Caco-2 (cell line): ENCODE results near the gene PRKG2. TPM values are rescaled to one million over a fixed set of nuclear protein-coding genes. Genes with fewer than 3 reads are reported as not detected.

Experiments used
- BruUV-seq: library from RNA; stranded (reverse); fragments of 400-500 nt; replicated peaks from 2 replicates; lab custom pipeline; 2021; lab: Mats Ljungman, UMichigan
- CTCF ChIA-PET: fragments of 300-600 bp; sonication (Branson Sonifier 250); formaldehyde crosslinking; loops from one replicate; lab custom pipeline; 2022; ENCODE audit warnings: antibody characterized with exemption; lab: Charles Lee
- POLR2A ChIA-PET: fragments of 300-600 bp; sonication (Branson Sonifier 250); formaldehyde crosslinking; loops from one replicate; lab custom pipeline; 2022; ENCODE audit warnings: antibody characterized with exemption; lab: Charles Lee
- DNase-seq, 2 experiments: peaks; one replicate each; pipeline versions ENCODE4 v3.0.0 to v3.0.0-alpha.2; 2020 to 2022
- H3K27me3 ChIP-seq: replicated peaks from 2 replicates; pipeline ENCODE4 v1.6.0; 2011; ENCODE audit warnings: low read length; ENCODE audit not compliant: control insufficient read depth, insufficient read depth
- H3K36me3 ChIP-seq: 2 replicates; pipeline ENCODE4 v1.5.1; 2011; ENCODE audit warnings: low read length; ENCODE audit not compliant: control insufficient read depth, insufficient read depth
- H3K4me1 ChIP-seq: fragments of 250-450 bp; sonication (Bioruptor Pico); 2 replicates; pipeline ENCODE4 v1.5.1; 2020; ENCODE audit warnings: mild to moderate bottlenecking
- H3K4me3 ChIP-seq: 2 replicates; pipeline ENCODE4 v1.5.1; 2011; ENCODE audit warnings: low read depth, mild to moderate bottlenecking, control low read depth, low read length
- H3K9me3 ChIP-seq: fragments of 250-450 bp; sonication (Bioruptor Pico); 2 replicates; pipeline ENCODE4 v1.5.1; 2020; ENCODE audit warnings: mild to moderate bottlenecking, moderate library complexity
- H3K27ac Mint-ChIP-seq: one replicate; pipeline ENCODE4 v1.8.0; 2022; ENCODE audit warnings: mixed read lengths; ENCODE audit not compliant: unreplicated experiment
- H3K27me3 Mint-ChIP-seq: one replicate; pipeline ENCODE4 v1.8.0; 2022; ENCODE audit warnings: mixed read lengths; ENCODE audit not compliant: insufficient read depth, unreplicated experiment
- H3K36me3 Mint-ChIP-seq: one replicate; pipeline ENCODE4 v1.8.0; 2022; ENCODE audit warnings: mild to moderate bottlenecking, mixed read lengths; ENCODE audit not compliant: insufficient read depth, unreplicated experiment
- H3K4me1 Mint-ChIP-seq: one replicate; pipeline ENCODE4 v1.8.0; 2022; ENCODE audit warnings: low read depth, mixed read lengths; ENCODE audit not compliant: unreplicated experiment
- H3K4me3 Mint-ChIP-seq: one replicate; pipeline ENCODE4 v1.8.0; 2022; ENCODE audit warnings: mild to moderate bottlenecking, moderate library complexity, mixed read lengths; ENCODE audit not compliant: unreplicated experiment
- H3K9me3 Mint-ChIP-seq: one replicate; pipeline ENCODE4 v1.8.0; 2022; ENCODE audit warnings: mixed read lengths; ENCODE audit not compliant: unreplicated experiment
- CTCF ChIP-seq, 2 experiments: fragments of 200-600 bp in 1 of 2; IDR thresholded peaks; 1 replicate in 1 of 2; 2 replicates in 1 of 2; pipeline versions ENCODE4 v1.5.1 to v1.8.0; 2011 to 2022; ENCODE audit warnings: antibody characterized with exemption in 1 of 2, control low read depth in 1 of 2, inconsistent platforms in 1 of 2, low read depth in 1 of 2, low read length in 1 of 2, mild to moderate bottlenecking in 1 of 2, moderate library complexity in 1 of 2; ENCODE audit not compliant: insufficient read depth in 1 of 2, severe bottlenecking in 1 of 2, unreplicated experiment in 1 of 2
- intact Hi-C: fragments of 100-400 bp; cut with micrococcal nuclease; formaldehyde crosslinking; loops from one replicate; pipeline ENCODE4 v1.10.0; 2022; ENCODE audit not compliant: unreplicated experiment
- total RNA-seq: library from RNA; stranded (reverse); gene quantifications from 2 replicates; pipeline ENCODE4 v1.2.3, GENCODE V29; 2022

Gene PRKG2
- total RNA-seq, 1 experiment from 2014 or later = 5.6 TPM

- no peak for DNase-seq
- H3K27ac Mint-ChIP-seq = no peak overlapping the region
- Histone ChIP-seq H3K4me3 (no peak overlapping the region), H3K4me1 (no peaks in the 10 kb centered on the region), H3K36me3 (no peaks in the 10 kb centered on the region), H3K27me3 (no peaks in the 10 kb centered on the region), H3K9me3 (no peaks in the 10 kb centered on the region)
- TF ChIP-seq CTCF (IDR thresholded peaks at IDR 0.05; ENCODE audit: insufficient read depth in 1 of 2, low read depth in 1 of 2, low read length in 1 of 2, severe bottlenecking in 1 of 2, unreplicated experiment in 1 of 2) = no peak
- intact Hi-C loops = no loop called here
- H3K27me3 Mint-ChIP-seq = peaks cover 4% of the 10 kb centered on the region
- H3K36me3 Mint-ChIP-seq = no peaks in the 10 kb centered on the region
- BruUV-seq = no TSS peak
- no peaks in the 10 kb centered on the region for H3K4me1 Mint-ChIP-seq
- POLR2A ChIA-PET = no interaction called here
- no peak overlapping the region for H3K4me3 Mint-ChIP-seq
- peaks cover 7% of the 10 kb centered on the region for H3K9me3 Mint-ChIP-seq
- CTCF ChIA-PET = no interaction called here
Measured at GRCh38 chr4:81205302-81205701, 9.7 kb downstream of the PRKG2 start.

- TF ChIP-seq CTCF (IDR thresholded peaks at IDR 0.05; ENCODE audit: insufficient read depth in 1 of 2, low read depth in 1 of 2, low read length in 1 of 2, severe bottlenecking in 1 of 2, unreplicated experiment in 1 of 2) = no peak
- Histone ChIP-seq H3K4me1 (no peaks in the 10 kb centered on the region), H3K36me3 (no peaks in the 10 kb centered on the region), H3K4me3 (no peak overlapping the region), H3K27me3 (no peaks in the 10 kb centered on the region), H3K9me3 (no peaks in the 10 kb centered on the region)
- Mint-ChIP-seq H3K27ac (no peak overlapping the region), H3K4me3 (no peak overlapping the region), H3K4me1 (no peaks in the 10 kb centered on the region), H3K27me3 (peaks cover 4% of the 10 kb centered on the region), H3K9me3 (peaks cover 4% of the 10 kb centered on the region), H3K36me3 (no peaks in the 10 kb centered on the region)
- ChIA-PET CTCF (interaction anchor here (0.6 kb wide), 1 partner anchor 1081 kb away, joined by 4 read pairs; no protein-coding TSS in a partner anchor), POLR2A (no interaction called here)
- BruUV-seq = no TSS peak
- intact Hi-C loops = no loop called here
- DNase-seq = no peak
Measured at GRCh38 chr4:81204571-81204970, 10.5 kb downstream of the PRKG2 start.

GRCh38 chr4:81199831-81200230, 15.2 kb downstream of the PRKG2 start:
- no peak for TF ChIP-seq CTCF (IDR thresholded peaks at IDR 0.05; ENCODE audit: insufficient read depth in 1 of 2, low read depth in 1 of 2, low read length in 1 of 2, severe bottlenecking in 1 of 2, unreplicated experiment in 1 of 2)
- H3K4me3 Mint-ChIP-seq = no peak overlapping the region
- intact Hi-C loops = loop anchor here (5.0 to 10.0 kb wide), 2 partner anchors 115 to 152 kb away; no protein-coding TSS in a partner anchor
- no peaks in the 10 kb centered on the region for H3K27me3 Mint-ChIP-seq
- no peaks in the 10 kb centered on the region for H3K36me3 Mint-ChIP-seq
- DNase-seq = no peak
- no peaks in the 10 kb centered on the region for H3K9me3 Mint-ChIP-seq
- Histone ChIP-seq H3K27me3 (no peaks in the 10 kb centered on the region), H3K9me3 (no peaks in the 10 kb centered on the region), H3K36me3 (no peaks in the 10 kb centered on the region), H3K4me1 (no peaks in the 10 kb centered on the region), H3K4me3 (no peak overlapping the region)
- POLR2A ChIA-PET = no interaction called here
- CTCF ChIA-PET = no interaction called here
- H3K4me1 Mint-ChIP-seq = no peaks in the 10 kb centered on the region
- H3K27ac Mint-ChIP-seq = no peak overlapping the region
- BruUV-seq = no TSS peak
